GM21723 (cell line): Measurements from ENCODE around the gene NUDCD3.

Experiments
- ATAC-seq: cut with Tn5 transposase; IDR thresholded peaks from one replicate; pipeline ENCODE4 v1.9.1; 2021; ENCODE audit warnings: mild to moderate bottlenecking, moderate library complexity; ENCODE audit not compliant: unreplicated experiment

Gene NUDCD3

DNA sequence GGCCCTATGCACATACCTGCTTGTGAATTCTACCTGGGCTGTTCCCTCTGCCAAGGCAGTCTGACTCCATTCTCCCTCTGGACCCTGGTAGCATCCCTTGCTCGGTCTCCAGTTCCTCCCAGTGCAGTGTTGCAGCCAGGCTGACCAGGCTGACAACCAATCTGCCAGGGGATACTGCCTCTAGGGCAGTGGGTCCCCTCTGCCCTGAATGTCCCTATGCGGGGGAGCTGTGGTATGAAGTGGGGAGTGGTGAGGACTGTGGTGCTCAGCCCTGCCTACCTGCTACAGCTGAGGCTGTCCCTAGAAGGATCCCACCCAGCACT is 117.1 kb downstream of the NUDCD3 start:
- ATAC-seq, result no peak

DNA sequence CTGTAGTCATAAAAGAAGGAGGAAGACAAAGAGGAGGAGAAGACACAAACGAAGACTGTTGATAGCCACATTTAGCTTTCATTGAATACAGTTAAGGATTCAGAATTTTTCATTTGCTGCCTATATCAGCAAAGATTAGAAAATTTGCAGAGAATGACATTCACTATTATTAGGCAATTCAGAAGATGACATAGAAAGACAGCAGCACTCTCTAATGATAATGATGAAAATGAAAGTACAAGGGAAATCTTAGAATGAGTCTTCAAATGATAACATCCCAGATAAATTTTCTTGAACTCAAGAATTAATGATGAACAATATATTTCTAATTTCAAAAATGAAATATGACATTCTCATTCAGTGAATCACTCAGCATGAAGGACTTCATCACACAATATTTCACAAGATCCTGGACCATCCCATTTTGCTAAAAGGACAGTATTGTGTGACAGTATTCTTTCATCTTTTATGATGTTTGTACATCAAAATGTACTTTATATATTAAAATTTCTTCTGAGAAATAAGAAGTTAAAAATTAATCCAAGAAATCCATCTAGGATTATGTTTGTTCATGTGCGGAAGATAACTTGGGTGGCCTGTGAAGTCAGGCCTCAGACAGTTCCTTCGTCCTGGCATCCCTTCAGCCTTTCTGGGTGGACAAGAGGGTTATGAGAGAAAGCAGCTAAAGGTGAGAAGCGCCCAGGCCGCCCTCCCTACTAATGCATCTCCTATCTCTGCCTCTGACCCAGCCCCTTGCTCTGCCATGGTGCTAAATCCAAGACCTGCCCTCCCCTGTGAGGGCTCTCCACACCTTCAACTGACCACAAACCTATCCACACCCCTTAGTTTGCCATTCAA is 117.7 kb downstream of the NUDCD3 start:
- no peak for ATAC-seq

- no peak for ATAC-seq
Measured at GRCh38 chr7:44368885-44369284, 121.6 kb downstream of the NUDCD3 start.

- ATAC-seq, result no peak
Measured at GRCh38 chr7:44368455-44368854, 122.0 kb downstream of the NUDCD3 start.

DNA sequence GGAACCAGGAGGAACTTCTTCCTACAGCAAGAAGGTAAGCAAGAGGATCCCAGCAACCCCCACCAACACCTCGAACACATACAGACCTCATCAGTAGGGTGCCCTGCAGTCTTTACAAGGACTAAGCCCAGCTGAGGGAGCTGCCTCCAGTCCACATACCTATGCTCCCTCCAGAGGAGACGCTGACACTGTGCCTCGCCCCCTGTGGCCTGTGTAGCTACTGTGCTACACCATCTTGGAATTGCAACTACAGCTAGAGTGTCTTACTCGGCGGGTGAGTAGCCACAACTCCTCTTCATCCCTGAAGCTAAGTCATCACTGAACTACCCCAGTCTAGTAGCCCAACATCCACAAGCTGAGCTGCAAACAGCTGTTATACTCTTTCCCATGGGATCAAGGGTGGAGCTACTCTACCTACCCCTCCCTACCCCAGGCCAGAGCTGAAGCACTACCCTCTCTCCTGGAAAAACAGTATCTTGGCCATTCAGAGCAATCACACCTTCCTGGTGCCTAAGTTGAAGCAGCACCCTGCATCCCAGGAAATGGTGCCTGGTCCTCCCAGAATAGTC is 122.9 kb downstream of the NUDCD3 start:
- ATAC-seq, result no peak

DNA sequence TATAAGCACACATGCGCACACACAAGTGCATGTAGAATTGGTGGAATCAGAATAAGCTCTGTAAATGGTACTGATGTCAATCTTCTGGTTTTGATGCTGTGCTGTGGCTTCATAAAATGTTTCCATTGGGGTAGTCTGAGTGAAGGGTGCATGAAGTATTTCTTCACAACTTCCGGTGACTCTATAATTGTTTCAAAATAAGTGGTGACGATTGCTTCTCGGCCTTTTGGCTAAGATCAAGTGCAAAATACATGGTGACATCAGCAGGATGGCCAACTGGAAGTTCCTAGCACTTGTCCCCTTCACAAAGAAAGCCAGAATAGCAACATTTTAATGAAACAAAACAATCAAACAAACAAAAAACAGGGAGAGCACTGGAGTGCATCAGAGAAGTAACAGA is 123.5 kb downstream of the NUDCD3 start:
- ATAC-seq, result no peak

DNA sequence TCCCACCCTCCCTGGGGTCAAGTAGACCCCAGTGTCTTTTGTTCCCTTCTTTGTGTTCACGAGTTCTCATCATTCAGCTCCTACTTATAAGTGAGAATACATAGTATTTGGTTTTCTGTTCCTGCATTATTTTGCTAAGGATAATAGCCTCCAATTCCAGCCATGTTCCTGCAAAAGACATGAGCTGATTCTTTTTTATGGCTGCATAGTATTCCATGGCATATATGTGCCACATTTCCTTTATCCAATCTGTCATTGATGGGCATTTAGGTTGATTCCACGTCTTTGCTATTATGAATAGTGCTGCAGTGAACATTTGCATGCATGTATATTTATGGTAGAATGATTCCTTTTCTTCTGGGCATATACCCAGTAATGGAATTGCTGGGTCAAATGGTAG is 136.8 kb downstream of the NUDCD3 start:
- no peak for ATAC-seq

- no peak for ATAC-seq
Measured at GRCh38 chr7:44348851-44349781, 141.3 kb downstream of the NUDCD3 start.

GRCh38 chr7:44348300-44348699 is 142.2 kb downstream of the NUDCD3 start:
- ATAC-seq, result no peak

GRCh38 chr7:44347546-44348114 is 142.8 kb downstream of the NUDCD3 start:
- ATAC-seq, result no peak

DNA sequence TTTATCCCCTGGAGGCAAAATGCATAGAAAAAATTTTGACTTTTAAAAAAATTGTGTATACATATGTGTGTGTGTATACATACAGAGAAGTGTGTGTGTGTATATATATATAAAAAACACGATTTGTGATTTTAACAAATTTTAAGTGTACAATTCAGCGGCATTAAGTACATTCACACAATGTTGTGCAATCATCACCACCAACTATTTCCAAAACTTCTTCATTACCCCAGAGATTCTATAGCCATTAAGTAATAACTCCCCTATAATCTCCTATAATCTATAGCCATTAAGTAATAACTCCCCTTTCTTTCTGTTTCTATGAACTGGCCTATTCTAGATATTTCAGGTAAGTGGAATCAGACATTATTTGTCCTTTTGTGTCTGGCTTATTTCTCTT is 144.4 kb downstream of the NUDCD3 start:
- ATAC-seq, result no peak

GRCh38 chr7:44341401-44341800 is 149.1 kb downstream of the NUDCD3 start:
- no peak for ATAC-seq

- peak; percentile 62 for ATAC-seq
Measured at GRCh38 chr7:44338600-44338999, 151.9 kb downstream of the NUDCD3 start.

GRCh38 chr7:44336491-44336890 is 154.0 kb downstream of the NUDCD3 start:
- ATAC-seq, result no peak

DNA sequence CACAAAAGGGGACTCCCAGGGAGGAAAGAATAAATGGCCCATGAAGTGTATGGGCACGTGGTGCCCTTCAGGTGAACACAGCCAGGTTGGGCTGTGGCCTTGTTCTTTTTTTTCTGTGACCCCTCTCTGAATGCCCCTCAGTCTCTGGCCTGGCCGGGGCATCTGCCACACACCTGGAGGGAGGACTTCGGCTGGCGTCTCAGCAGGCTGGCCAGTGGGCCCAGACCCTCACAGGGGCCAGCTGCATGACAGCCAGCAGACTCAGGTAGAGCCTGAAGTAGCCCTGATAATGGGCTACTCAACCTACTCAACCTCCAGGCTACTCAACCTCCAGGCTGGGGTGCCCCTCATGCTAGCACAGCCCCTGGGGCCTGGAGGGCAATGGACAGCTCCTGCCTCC is 155.3 kb downstream of the NUDCD3 start:
- no peak for ATAC-seq

DNA sequence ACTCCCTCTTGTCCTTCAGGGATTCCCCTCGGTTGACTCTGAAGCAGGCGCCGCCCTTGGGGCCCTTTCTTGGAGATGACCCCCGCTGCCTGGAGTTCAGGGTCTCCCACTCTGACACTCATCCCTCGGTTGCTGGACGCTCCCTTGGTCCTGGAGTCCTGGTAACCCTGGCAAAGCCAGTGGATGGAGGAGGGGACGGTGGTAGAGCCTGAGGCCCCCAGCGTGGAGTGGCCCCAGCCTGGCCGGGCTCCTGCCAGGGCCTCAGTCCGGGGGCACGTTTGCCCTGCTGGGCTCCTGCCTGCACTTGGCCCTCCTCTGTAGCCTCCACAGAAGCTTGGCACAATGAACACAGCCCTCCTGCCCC is 155.7 kb downstream of the NUDCD3 start:
- ATAC-seq, result no peak

DNA sequence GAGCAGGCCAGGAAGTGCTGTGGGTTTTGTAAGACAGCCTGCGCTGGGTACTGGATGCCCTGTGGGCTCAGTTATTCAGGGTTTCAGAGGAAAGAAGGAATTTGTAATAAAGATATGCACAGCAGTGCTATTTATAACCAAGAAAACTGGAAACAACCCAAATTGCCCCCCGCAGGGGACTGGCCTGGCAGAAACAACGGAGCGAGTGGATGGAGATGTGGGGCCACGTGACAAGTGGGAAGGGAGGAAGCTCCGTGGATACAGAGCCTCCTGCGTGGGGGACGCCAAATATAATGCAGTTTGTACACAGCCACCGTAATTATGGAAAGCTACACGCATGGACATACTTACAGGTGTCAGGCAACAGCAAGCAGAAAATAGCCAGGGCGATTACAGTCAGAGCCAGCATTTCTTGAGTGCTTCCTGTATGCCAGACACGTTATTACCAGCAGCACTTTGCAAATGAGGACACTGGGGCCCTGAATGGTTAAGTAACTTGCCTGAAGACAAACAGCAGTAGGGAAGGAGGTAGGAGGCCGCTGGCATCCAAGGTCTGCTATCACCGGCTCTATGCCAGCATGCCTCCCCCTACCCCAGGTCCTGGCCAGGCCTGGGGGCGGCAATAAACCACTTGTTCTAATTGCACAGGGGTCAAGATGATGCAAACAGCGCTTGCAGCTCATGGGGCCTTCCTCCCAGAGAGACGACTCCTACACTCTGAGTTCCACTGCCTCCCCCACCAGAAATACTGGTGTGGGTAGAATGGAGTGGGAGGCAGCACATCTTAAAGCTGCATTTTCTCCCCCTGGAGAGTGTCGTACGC is 156.3 kb downstream of the NUDCD3 start:
- ATAC-seq, result no peak

DNA sequence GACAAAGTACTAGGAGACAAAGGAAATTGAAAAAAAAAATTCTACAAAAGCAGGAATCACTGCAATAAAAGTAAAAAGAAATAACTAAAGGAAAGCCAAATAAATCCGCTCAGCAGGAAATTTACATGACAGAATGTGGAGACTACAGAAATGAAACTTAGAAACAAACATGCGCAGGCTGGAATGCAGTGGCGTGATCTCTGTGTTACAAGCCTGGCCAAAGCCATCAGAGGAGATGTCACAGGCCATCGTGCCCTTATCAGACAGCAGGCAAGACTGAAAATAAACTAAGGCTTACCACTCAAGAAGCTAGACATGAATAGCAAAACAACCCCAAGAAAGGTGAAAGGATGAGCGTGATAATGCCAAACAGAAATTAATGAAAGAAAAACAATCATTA is 158.8 kb downstream of the NUDCD3 start:
- ATAC-seq, result no peak

DNA sequence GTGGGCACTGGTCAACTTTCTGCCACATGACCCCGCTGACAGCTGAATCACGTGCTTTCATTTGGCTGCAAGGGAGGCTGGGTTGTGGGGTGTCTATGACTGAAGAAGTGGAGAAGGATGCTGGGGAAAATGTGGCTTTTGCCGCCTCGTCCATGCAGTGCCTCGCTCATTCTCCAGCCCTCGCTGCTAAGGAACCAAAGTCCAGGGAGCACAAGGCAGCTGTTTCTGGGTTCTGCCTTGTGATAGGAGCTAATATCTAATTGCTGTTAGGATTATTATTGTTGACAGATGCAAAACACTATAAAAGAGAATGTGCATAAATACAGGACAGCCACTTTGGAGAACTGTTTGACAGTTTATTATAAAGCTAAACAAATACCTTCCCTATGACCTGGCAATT is 160.1 kb downstream of the NUDCD3 start:
- ATAC-seq, result no peak

DNA sequence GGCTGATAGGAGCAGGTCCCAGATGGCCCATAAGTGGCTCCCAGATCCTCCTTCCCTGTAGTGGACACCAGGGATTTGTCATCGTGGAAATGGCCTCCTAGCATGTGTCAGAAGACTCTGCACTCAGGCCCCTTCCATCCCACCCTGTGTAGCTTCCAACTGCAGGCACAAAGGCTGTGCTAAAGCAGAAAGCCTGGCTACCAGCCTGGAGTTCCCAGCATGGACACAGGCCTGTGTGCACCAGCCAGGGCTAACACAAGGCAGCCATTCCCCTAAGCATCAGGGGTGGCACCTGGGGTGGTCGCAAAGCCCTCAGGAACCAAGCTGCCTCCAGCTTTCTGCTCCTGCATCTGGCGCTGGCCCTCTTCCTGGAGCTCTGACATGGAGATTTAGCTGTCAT is 160.6 kb downstream of the NUDCD3 start:
- ATAC-seq, result no peak
